HPDE6-E6E7 (cell line): ENCODE results near the gene NCKIPSD.
A peak's percentile ranks its signal among the peaks of the same experiment; 100 is the strongest.
"Not testable (repeated sequence)": the region's sequence is repeated elsewhere in the genome, so short reads cannot be mapped to it uniquely, and the experiment has no call there.

Experiments
- DNase-seq: peaks from one replicate; pipeline ENCODE4 v3.0.0; 2011; ENCODE audit warnings: missing footprints; ENCODE audit errors: extremely low spot score

NCKIPSD gene

DNA sequence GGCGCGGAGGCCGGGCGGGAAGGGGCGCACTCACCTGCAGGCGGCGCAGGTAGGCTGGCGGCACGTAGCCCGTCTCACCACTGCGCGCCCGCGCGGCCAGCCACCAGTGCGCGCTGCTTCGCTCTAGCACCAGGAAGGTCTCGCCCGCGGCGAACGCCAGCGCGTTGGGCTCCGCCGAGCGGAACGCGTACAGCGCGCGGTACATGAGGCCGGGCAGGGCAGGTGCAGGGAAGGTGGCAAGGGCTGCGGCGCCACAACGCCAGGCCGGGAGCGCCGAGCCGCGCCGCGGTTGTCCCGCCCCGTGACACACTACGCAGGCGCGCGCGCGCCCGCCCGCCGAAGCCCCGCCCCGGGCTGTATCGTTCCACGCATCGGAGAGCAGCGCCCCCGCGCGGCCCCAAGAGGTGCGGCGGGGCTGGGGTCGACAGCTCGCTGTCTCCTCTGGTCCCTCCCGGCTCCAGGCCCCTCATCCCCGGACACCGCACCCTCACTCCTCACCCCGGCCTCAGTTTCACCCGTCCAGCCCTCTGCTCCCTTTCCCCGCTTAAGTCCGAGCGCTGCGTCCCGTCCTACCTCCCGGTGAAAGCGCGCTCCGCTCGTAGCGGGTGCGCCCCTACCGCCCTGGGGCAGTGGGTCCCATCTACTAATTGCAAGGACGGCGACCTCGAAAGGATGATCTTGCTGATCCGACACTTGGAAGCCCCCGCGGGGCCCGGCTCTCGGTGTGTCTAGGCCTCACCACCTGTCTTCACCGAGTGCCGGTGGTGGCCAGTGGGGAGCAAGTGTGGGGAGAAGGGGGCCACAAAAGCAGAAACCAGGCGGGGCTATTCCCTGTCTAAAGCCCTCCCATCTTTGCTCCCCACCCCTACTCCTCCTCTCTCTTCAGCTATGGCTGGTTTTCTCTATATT is at the start of gene NCKIPSD:
TSS of gene NCKIPSD (minus strand) at position 313 of the 909 bp plus-strand sequence. CDS start at position 205, 108 bp downstream.
- DNase-seq, result no peak

DNA sequence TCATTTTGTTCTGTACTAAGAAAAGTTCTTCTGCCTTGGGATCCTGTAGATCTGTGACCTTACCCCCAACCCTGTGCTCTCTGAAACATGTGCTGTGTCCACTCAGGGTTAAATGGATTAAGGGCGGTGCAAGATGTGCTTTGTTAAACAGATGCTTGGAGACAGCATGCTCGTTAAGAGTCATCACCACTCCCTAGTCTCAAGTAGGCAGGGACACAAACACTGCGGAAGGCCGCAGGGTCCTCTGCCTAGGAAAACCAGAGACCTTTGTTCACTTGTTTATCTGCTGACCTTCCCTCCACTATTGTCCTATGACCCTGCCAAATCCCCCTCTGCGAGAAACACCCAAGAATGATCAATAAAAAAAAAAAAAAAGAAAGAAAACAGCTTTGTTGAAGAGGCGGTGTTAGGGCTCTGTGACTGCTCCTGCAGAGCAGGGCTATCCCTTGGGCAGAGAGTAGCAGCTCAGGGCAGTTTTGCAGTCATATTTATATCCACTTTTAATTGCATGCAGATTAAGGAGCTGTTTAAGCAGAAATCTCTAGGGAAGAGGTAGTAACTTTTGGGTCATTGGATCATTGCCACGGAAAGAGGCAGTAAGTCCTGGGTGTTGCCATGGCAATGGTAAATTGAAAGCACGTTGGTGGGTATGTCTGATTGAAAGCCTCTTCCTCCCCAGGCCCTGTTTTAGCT is 49.5 kb upstream of the NCKIPSD start:
- DNase-seq, result not testable (repeated sequence)

DNA sequence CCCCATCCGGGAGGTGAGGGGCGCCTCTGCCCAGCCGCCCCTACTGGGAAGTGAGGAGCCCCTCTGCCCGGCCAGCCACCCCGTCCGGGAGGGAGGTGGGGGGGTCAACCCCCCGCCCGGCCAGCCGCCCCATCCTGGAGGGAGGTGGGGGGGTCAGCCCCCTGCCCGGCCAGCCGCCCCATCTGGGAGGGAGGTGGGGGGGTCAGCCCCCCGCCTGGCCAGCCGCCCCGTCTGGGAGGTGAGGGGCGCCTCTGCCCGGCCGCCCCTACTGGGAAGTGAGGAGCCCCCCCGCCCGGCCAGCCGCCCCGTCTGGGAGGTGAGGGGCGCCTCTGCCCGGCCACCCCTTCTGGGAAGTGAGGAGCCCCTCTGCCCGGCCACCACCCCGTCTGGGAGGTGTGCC is 48.8 kb upstream of the NCKIPSD start:
- not testable (repeated sequence) for DNase-seq

DNA sequence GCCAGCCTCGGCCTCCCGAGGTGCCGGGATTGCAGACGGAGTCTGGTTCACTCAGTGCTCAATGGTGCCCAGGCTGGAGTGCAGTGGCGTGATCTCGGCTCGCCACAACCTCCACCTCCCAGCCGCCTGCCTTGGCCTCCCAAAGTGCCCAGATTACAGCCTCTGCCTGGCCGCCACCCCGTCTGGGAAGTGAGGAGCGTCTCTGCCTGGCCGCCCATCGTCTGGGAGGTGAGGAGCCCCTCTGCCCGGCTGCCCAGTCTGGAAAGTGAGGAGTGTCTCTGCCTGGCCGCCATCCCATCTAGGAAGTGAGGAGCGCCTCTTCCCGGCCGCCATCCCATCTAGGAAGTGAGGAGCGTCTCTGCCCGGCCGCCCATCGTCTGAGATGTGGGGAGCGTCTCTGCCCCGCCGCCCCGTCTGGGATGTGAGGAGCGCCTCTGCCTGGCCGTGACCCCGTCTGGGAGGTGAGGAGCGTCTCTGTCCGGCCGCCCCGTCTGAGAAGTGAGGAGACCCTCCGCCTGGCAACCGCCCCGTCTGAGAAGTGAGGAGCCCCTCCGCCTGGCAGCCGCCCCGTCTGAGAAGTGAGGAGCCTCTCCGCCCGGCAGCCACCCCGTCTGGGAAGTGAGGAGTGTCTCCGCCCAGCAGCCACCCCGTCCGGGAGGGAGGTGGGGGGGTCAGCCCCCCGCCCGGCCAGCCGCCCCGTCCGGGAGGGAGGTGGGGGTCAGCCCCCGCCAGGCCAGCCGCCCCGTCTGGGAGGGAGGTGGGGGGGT is 48.2 kb upstream of the NCKIPSD start:
- DNase-seq, result not testable (repeated sequence)

GRCh38 chr3:48727511-48727910 is 41.8 kb upstream of the NCKIPSD start:
- DNase-seq, result no peak

DNA sequence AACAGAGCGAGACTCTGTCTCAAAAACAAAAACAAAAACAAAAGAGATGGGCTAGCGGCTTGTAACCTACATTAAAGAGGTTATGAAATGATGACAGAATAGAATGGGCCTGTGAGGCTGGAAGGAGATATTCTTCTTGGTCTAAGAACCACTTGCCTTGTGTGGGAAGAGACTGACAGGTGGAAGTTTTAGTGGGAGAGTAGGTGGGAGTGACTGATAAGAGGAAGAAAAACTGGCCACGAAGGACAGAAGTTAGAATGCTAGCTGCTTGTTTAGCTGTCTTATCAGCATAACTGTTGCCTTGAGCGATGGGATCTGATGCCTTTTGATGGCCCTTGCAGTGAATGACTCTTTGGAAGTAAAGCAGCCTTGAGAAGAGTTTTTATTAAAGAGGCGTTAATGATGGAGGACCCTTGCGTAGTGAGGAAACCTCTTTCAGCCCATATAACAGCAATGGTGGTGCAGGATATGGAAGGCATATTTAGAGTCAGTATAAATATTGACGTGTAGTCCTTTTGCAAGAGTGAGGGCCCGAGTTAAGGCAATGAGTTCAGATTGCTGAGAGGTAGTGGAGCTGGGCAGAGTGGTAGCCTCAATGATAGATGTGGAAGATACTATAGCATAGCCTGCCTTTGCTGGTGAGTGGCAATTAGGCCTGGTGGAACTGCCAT is 39.6 kb upstream of the NCKIPSD start:
- not testable (repeated sequence) for DNase-seq

- no peak for DNase-seq
Measured at GRCh38 chr3:48723725-48724124, 38.0 kb upstream of the NCKIPSD start.

DNA sequence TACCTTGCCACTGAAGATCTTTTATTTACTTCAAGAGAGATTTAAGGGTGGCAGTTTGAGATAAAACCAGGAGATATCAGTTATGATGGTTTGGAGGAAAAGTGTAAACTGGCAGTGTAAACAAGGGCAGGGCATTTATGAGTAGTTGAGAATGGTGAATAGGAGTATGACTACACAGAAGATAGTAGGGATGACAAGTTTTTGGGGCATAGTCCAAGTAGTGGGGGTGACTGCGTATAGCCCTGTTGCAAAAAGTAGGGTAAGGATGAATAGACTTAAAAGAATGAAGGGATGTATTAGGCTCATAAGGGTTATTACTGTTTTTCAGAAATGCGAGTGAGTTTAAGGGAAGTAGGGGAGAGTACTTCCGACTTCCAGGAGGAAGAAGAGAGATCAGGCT is 37.6 kb upstream of the NCKIPSD start:
- DNase-seq, result not testable (repeated sequence)

GRCh38 chr3:48716982-48717746 is 31.4 kb upstream of the NCKIPSD start, which contains the start of gene IP6K2:
Gene IP6K2, minus strand, starts transcription at chr3:48717221. Its CDS starts 21,930 bp downstream, at chr3:48695291.
- peak; percentile 77 for DNase-seq

DNA sequence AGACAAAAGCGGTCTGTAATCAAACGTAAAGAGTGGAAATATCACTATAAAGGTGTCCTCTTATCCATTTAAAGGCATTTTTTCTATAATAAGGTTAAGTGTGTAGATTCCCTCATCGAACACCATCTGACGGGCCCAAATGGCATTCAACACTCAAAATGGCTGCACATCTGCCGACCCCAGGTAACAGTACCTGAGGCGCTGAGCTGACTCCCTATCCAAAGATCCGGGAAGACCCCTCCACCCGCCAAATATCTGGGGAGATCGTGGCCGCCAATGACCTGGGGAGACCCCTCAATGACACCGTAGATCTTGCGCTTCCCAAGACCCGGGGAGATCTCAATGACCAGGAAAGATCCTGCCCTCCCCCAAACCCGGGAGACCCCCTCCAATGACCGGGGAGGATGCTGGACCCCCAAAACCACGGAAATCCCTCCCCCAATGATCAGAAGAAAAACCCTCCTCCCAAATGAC is 30.8 kb upstream of the NCKIPSD start:
- no peak for DNase-seq

DNA sequence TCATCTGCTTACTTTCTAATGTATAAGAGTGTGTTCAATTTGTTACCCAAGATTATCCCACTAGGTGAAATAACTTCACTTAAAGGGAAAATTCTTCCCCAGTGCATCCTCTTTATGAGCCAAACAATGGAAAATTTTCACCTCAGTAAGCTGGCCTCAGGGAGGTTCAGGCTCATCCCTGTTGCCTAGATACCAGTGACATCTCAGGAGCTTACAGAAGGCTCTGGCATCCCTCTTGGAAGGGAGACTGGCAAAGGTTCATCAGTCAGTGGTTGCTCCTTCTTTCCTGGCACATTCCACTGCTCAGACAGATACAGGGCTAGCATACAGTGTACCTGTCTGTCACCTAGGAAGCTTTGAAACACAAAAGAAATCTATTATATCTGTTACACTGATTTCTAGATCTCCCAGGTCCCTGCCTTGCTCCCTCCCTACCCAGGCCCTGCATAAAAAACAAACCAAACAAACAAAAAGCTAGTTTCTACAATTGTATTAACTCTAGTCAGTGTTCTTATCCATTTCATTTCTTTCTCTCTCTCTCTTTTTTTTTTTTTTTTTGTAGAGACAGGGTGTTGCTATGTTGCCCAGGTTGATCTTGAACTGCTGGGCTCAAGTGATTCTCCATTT is 29.6 kb upstream of the NCKIPSD start:
- DNase-seq, result no peak

DNA sequence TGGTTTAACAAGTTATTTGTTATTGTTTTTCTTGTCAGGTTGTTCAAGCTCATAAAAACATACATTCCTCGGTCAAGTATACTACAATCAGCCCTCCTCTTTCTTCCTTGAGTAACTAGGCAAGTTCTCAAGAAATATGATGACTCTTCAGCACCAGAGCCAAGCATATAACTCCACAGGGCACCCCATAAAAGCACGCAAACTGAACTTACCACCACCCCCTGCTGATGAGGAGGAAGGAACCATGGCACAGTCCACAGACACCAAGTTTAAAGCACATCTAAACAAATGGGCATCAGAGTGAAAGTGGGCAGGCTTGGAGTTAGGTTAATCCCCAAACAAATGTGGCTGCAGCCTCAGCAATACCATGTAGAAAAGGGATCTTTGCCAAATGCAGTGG is 26.0 kb upstream of the NCKIPSD start:
- DNase-seq, result no peak

- DNase-seq, result peak; percentile 43
Measured at GRCh38 chr3:48709051-48709461, 23.3 kb upstream of the NCKIPSD start.

DNA sequence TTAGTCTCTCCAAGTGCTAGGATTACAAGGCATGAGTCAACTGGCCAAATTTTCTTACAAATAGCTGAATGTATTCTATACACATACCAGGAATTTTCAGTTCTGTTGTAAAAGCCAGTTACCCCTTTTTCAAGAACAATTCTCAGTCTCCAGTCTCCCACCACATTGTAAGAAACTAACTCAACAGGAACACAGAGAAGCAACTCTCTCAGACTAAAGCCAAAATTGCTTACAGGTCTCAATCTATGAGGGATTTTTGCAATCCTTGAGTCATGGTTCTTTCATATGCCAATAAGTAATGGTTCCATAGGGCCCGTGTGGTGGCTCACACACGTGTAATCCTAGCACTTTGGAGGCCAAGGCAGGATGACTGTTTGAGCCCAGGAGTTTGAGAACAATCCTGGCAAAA is 22.8 kb upstream of the NCKIPSD start:
- DNase-seq, result no peak

GRCh38 chr3:48707157-48707556 is 21.4 kb upstream of the NCKIPSD start:
- no peak for DNase-seq

DNA sequence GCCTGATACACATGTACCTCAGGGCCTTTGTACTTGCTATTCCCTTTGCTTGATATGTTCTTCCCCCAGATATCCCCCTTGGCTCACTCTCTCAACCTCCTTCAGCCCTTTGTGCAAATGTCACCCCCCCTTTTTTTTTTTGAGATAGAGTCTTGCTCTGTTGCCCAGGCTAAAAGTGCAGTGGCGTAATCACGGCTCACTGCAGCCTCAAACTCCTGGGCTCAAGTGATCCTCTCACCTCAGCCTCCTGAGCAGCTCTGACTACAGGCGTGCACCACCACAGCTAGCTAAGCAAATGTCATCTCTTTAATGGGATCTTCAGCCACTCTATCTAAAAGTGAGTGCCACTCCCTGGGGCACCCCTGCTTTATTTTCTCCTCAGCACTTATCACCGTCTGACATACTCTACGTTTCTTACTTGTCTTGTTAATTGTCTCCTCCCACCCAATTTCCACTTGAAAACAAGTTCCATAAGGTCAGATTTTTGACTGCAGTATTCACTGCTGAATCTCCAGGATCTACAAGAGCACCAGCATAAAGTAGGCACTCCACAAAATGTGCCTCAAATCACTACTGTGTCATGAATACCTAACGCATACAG is 16.7 kb upstream of the NCKIPSD start:
- DNase-seq, result no peak

DNA sequence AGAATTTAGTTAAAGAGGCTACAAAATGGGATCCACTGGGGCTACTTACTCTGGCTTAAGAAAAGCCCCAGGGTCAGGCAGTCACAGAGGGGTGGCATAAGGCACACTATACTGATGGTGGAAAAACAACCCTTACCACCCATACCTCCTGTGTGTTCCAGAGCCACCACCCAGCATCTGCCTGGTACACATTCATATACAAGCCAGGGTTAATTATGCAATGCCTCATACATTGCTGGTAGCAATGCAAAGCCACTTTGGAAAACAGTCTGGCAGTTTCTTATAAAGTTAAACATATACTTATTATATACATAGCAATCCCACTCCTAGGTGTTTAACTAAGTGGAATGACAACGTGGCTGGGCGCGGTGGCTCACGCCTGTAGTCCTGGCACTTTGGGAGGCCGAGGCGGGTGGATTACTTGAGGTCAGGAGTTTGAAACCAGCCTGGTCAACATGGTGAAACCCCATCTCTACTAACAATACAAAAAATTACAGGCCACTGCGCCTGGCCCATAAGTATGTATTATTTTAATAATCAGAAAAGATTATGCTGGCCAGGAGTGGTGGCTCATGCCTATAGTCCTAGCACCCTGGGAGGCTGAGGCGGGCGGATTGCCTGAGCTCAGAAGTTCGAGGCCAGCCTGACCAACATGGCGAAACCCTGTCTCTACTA is 15.2 kb upstream of the NCKIPSD start:
- DNase-seq, result no peak

DNA sequence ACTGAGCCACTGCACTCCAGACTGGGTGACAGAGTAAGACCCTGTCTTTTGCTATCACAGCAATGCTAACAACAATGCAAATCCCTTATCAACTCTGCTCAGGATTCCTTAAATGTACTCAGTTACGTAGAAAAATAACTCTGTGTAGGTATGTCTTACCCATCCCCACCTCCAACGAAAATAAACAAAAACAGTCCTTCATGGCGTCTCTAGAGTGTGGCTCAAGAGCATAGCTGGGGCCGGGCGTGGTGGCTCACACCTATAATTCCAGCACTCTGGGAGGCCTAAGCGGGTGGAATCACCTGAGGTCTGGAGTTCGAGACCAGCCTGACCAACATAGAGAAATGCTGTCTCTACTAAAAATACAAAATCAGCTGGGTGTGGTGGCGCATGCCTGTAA is 13.2 kb upstream of the NCKIPSD start:
- no peak for DNase-seq

- no peak for DNase-seq
Measured at GRCh38 chr3:48697952-48698351, 12.2 kb upstream of the NCKIPSD start.
